Suprapubic skin (tissue), 4 donors: ENCODE measurements around the gene OXT.

ENCODE experiments used
- CTCF ChIP-seq, 2 donors: fragments of 200-600 bp in 1 of 2; fragments of 450-650 bp in 1 of 2; sonication (generic) in 1 of 2; IDR thresholded peaks; one replicate each; pipeline ENCODE4 v1.5.1; 2016 to 2019; ENCODE audit warnings: antibody characterized with exemption in 2 of 2, mild to moderate bottlenecking in 1 of 2, moderate library complexity in 1 of 2
- EP300 ChIP-seq: sonication (generic); formaldehyde crosslinking; IDR thresholded peaks from one replicate; pipeline ENCODE4 v1.6.1; 2017; ENCODE audit warnings: antibody characterized with exemption
- POLR2AphosphoS5 ChIP-seq, 3 donors: sonication (generic); formaldehyde crosslinking; IDR thresholded peaks; one replicate each; pipeline ENCODE4 v1.6.1; 2017; ENCODE audit warnings: antibody characterized with exemption in 3 of 3

DNA sequence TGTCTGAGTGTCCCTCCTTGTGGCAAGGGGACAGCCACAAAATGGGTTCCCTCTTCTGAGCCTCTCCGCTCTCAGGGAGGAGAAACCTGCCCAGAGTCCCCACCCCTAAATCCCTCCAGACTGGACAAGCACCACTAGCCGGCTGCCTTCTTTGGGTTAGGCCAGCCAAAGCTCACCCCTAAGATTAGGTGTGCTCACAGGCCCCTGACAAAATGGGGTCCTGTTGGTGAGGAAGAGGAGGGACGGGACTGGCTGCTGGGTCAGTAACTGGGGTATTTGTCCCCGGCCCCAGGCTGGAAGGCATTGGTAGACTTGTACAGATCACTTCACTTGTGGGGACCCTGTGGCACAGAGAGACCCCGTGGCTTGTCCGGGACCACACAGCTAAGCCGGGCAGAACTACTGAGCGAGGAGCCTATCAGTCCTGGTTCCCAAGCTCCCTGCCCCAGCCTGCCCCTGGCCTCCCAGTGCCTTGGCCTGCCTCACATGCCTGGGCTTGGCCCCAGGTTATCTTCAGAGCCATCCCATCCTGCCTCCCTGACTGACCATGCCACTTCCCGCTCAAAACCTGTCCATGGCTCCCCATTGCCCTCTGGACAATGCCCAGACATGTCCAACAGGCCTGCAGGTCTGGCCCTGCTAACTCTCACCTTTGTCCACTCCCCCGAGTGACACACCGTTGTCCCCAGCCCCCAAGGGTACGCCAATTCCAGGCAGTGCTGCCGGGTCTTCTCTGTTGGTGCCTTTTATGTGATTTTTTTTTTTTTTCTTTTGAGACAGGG lies 23.6 kb downstream of the OXT start:
- TF ChIP-seq CTCF (IDR thresholded peaks at IDR 0.05), result no peak
- no peak for TF ChIP-seq EP300
- no peak for TF ChIP-seq POLR2AphosphoS5 (IDR thresholded peaks at IDR 0.05)
